ENCODE data around the gene SLC10A6. TPM values are rescaled to one million over a fixed set of nuclear protein-coding genes. Genes with fewer than 3 reads are reported as not detected.

Gene SLC10A6
- total and polyA plus RNA-seq, 9 of the 15 experiments (the other 6 are each of a cell fraction or from before 2014, with no cell fraction given) = not detected

DNA sequence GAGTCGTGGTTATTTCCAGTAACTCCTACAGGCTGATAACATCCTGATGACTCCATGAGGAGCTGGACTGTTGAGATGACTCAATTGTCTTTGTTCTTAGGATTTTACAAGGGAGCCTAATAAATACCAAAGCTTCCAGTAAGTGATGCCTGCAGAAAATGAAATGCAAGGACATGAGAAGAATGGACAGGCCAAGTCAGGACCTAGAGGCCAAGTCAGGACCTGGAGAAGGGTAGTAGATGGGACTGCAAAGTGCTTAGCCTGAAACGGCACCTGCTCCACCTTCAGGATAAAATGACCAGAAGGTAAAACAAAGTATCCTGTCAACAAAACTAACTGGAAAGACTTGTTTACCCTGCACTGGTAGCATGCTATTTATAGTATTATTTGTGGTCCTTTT is 6.4 kb upstream of the SLC10A6 start:
- 0% methylated on average over 2 of the region's 2 CpGs for WGBS (ENCODE audit: insufficient coverage, low coverage, missing lambda C conversion rate)
- no peak for DNase-seq (ENCODE audit: extremely low read depth in 1 of 4, low spot score in 3 of 4)
- POLR2A ChIA-PET = no interaction called here
- TF ChIP-seq, protein P1, sequence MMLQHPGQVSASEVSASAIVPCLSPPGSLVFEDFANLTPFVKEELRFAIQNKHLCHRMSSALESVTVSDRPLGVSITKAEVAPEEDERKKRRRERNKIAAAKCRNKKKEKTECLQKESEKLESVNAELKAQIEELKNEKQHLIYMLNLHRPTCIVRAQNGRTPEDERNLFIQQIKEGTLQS (IDR thresholded peaks at IDR 0.05) = no peak
- TF ChIP-seq, protein P1 (CRISPR knock-in tag; conservative IDR thresholded peaks at IDR 0.05) = no peak
- TF ChIP-seq, protein P2, sequence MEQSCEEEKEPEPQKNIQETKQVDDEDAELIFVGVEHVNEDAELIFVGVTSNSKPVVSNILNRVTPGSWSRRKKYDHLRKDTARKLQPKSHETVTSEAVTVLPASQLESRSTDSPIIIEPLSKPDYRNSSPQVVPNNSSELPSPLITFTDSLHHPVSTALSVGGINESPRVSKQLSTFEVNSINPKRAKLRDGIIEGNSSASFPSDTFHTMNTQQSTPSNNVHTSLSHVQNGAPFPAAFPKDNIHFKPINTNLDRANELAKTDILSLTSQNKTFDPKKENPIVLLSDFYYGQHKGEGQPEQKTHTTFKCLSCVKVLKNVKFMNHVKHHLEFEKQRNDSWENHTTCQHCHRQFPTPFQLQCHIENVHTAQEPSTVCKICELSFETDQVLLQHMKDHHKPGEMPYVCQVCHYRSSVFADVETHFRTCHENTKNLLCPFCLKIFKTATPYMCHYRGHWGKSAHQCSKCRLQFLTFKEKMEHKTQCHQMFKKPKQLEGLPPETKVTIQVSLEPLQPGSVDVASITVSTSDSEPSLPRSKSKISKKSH (CRISPR knock-in tag; IDR thresholded peaks at IDR 0.05) = no peak
- TF ChIP-seq, protein P3, sequence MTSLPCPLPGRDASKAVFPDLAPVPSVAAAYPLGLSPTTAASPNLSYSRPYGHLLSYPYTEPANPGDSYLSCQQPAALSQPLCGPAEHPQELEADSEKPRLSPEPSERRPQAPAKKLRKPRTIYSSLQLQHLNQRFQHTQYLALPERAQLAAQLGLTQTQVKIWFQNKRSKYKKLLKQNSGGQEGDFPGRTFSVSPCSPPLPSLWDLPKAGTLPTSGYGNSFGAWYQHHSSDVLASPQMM (CRISPR knock-in tag; IDR thresholded peaks at IDR 0.05) = no peak
- TF ChIP-seq CCNT2 (IDR thresholded peaks at IDR 0.05; ENCODE audit: borderline replicate concordance, extremely low read depth, insufficient read length, low read depth, low read length) (no peak), MAFK (IDR thresholded peaks at IDR 0.05; ENCODE audit: low read length) (no peak)
- TF ChIP-seq, protein P4, sequence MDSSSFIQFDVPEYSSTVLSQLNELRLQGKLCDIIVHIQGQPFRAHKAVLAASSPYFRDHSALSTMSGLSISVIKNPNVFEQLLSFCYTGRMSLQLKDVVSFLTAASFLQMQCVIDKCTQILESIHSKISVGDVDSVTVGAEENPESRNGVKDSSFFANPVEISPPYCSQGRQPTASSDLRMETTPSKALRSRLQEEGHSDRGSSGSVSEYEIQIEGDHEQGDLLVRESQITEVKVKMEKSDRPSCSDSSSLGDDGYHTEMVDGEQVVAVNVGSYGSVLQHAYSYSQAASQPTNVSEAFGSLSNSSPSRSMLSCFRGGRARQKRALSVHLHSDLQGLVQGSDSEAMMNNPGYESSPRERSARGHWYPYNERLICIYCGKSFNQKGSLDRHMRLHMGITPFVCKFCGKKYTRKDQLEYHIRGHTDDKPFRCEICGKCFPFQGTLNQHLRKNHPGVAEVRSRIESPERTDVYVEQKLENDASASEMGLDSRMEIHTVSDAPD (CRISPR knock-in tag; IDR thresholded peaks at IDR 0.05) = no peak

More for the DNA sequence above, 6.4 kb upstream of the SLC10A6 start:
- intact Hi-C loops (cut with micrococcal nuclease) (no loop called here), in situ Hi-C loops (cut with MboI) (no loop called here)
- Histone ChIP-seq H3K4me3 (no peak overlapping the region), H3K4me1 (replicated peaks in 1 of 2; ENCODE audit: control insufficient read depth in 2 of 2, insufficient read depth in 2 of 2, low read length in 2 of 2) (no peaks in the 10 kb centered on the region), H3K9me1 (ENCODE audit: control insufficient read depth, insufficient read depth, low read length) (no peaks in the 10 kb centered on the region), H3K27ac (ENCODE audit: extremely low read depth, low read depth, low read length) (no peak overlapping the region), H4K20me1 (replicated peaks; ENCODE audit: control insufficient read depth, insufficient read depth, low read length) (no peaks in the 10 kb centered on the region), H2AFZ (ENCODE audit: low read depth, low read length) (no peak overlapping the region), H3K36me3 (ENCODE audit: control insufficient read depth, insufficient read depth, low read length) (no peaks in the 10 kb centered on the region), H3K4me2 (ENCODE audit: insufficient read depth, low read length) (no peak overlapping the region), H3K9ac (ENCODE audit: insufficient read depth in 1 of 2, low read depth in 2 of 2, low read length in 2 of 2) (no peak overlapping the region), H3K79me2 (ENCODE audit: control insufficient read depth, insufficient read depth, low read length) (no peaks in the 10 kb centered on the region), H3K27me3 (ENCODE audit: control insufficient read depth in 2 of 2, insufficient read depth in 2 of 2, low read length in 2 of 2) (no peaks in the 10 kb centered on the region; a peak in 1 of 5 replicates), H3K9me3 (replicated peaks; ENCODE audit: control insufficient read depth, insufficient read depth, low read depth, low read length) (no peaks in the 10 kb centered on the region)
- CTCF ChIA-PET (ENCODE audit: low intra/inter-chr PET ratio) = no interaction called here
- ATAC-seq (no peak), FAIRE-seq (no peak)
- BruUV-seq (replicated peaks) = no TSS peak
